Colon (tissue), 2 donors: ENCODE data around the gene FCHO1.
"Not testable (repeated sequence)": the region's sequence is repeated elsewhere in the genome, so short reads cannot be mapped to it uniquely, and the experiment has no call there.

Source experiments
- FAIRE-seq: peaks from 2 replicates; lab custom pipeline; 2012; peaks lifted over from hg19 to GRCh38; lab: Jason Lieb, UNC
- donor health status: control.
- donor health status: control.

The FCHO1 gene

GRCh38 chr19:17795495-17795856 lies 44.2 kb downstream of the FCHO1 start:
- no peak for FAIRE-seq

GRCh38 chr19:17796013-17796837 lies 44.9 kb downstream of the FCHO1 start:
- FAIRE-seq = no peak

GRCh38 chr19:17796838-17797423 lies 45.7 kb downstream of the FCHO1 start:
- FAIRE-seq = no peak

GRCh38 chr19:17797424-17798201 lies 46.3 kb downstream of the FCHO1 start:
- peak; percentile 36 for FAIRE-seq

- FAIRE-seq = not testable (repeated sequence)
Observed at GRCh38 chr19:17798599-17798998, 47.3 kb downstream of the FCHO1 start.

GRCh38 chr19:17802137-17802858 lies 51.0 kb downstream of the FCHO1 start:
- FAIRE-seq = no peak

GRCh38 chr19:17803264-17803896 lies 52.1 kb downstream of the FCHO1 start:
- no peak for FAIRE-seq

GRCh38 chr19:17805427-17805826 lies 54.1 kb downstream of the FCHO1 start:
- no peak for FAIRE-seq

GRCh38 chr19:17806945-17807344 lies 55.7 kb downstream of the FCHO1 start:
- no peak for FAIRE-seq

GRCh38 chr19:17807731-17808316 lies 56.5 kb downstream of the FCHO1 start:
- no peak for FAIRE-seq

GRCh38 chr19:17811103-17811502 lies 59.8 kb downstream of the FCHO1 start:
- no peak for FAIRE-seq

- FAIRE-seq = no peak
Observed at GRCh38 chr19:17811681-17812080, 60.4 kb downstream of the FCHO1 start.

GRCh38 chr19:17812099-17812498 lies 60.8 kb downstream of the FCHO1 start:
- no peak for FAIRE-seq

GRCh38 chr19:17817668-17818363 lies 66.5 kb downstream of the FCHO1 start:
- no peak for FAIRE-seq

GRCh38 chr19:17821190-17821589 lies 69.9 kb downstream of the FCHO1 start, which contains the start of gene INSL3:
Gene INSL3 (minus strand): TSS chr19:17821519. CDS start chr19:17821506, 13 bp downstream.
- no peak for FAIRE-seq

GRCh38 chr19:17824339-17824738 lies 73.1 kb downstream of the FCHO1 start:
- no peak for FAIRE-seq

- FAIRE-seq = no peak
Observed at GRCh38 chr19:17826508-17827056, 75.3 kb downstream of the FCHO1 start.

GRCh38 chr19:17829855-17830566 lies 78.7 kb downstream of the FCHO1 start:
- FAIRE-seq = no peak

GRCh38 chr19:17830567-17831418 lies 79.5 kb downstream of the FCHO1 start:
- FAIRE-seq = no peak
